ENCODE data around the gene KLF6. TPM values are rescaled to one million over a fixed set of nuclear protein-coding genes. Genes with fewer than 3 reads are reported as not detected.

The KLF6 gene
- total and polyA plus RNA-seq, 2 of the 4 experiments (the other 2 are of a cell fraction): 69.0 to 123 TPM

DNA sequence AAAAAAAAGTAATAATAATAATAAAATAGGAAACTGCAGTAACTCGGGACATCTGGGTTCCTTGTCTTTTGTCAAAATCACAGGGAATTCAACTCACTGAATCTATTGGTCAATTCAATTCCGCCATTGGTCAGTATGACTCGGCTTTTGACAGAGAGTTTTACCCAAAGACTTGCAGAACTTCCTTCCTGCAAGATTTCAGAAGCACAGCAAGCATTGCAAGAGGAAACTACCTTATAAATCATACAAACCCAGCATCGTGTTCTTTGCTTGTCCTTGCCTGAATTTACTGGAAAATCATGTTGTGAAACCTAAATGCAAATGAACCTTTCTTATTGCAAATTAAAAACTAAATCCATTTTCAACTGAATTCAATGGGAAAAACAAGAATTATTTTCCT lies 15.5 kb downstream of the KLF6 start:
- Histone ChIP-seq H2BK20ac (ENCODE audit: low read depth, low read length) (no peak overlapping the region), H3K18ac (ENCODE audit: low read depth, low read length) (no peak overlapping the region), H3K4me1 (ENCODE audit: control insufficient read depth, insufficient read depth, low read length) (peaks cover 3% of the 10 kb centered on the region; the same call in 1 of the 2 replicates), H2BK120ac (ENCODE audit: low read depth, low read length) (no peak overlapping the region), H4K20me1 (ENCODE audit: insufficient read depth, low read length) (no peaks in the 10 kb centered on the region), H4K91ac (ENCODE audit: insufficient read depth, low read depth, low read length) (no peak overlapping the region), H3K4me3 (ENCODE audit: insufficient read depth, low read depth, low read length) (no peak overlapping the region), H3K36me3 (ENCODE audit: control insufficient read depth, insufficient read depth, low read length) (no peaks in the 10 kb centered on the region), H3K27ac (ENCODE audit: insufficient read depth, low read length) (no peak overlapping the region), H3K4ac (ENCODE audit: low read depth, low read length) (no peak overlapping the region), H2AK5ac (ENCODE audit: low read depth, low read length) (no peak overlapping the region), H2AFZ (replicated peaks; ENCODE audit: low read length, poor library complexity) (no peak overlapping the region), H3K27me3 (ENCODE audit: control insufficient read depth, insufficient read depth, low read length) (no peaks in the 10 kb centered on the region), H2AK9ac (replicated peaks; ENCODE audit: low read depth, low read length, poor library complexity) (no peak overlapping the region), H3K56ac (ENCODE audit: extremely low read depth, insufficient read depth, low read length) (no peak overlapping the region), H3K23ac (ENCODE audit: low read depth, low read length) (no peak overlapping the region), H3K4me2 (ENCODE audit: low read depth, low read length) (no peak overlapping the region), H3K9me1 (ENCODE audit: insufficient read depth, low read length) (peaks cover 6% of the 10 kb centered on the region; the same call in 1 of the 2 replicates), H4K5ac (ENCODE audit: low read depth, low read length) (no peak overlapping the region), H4K8ac (ENCODE audit: low read depth in 2 of 2, low read length in 2 of 2) (no peak overlapping the region), H2BK5ac (ENCODE audit: low read depth, low read length, poor library complexity, severe bottlenecking) (no peak overlapping the region), H2BK15ac (ENCODE audit: low read depth, low read length) (no peak overlapping the region), H3K9me3 (ENCODE audit: control insufficient read depth, insufficient read depth, low read length) (no peaks in the 10 kb centered on the region), H3K9ac (ENCODE audit: low read depth, low read length) (no peak overlapping the region), H3K79me1 (ENCODE audit: low read depth in 1 of 2, low read length in 2 of 2) (peaks cover 0 to 4% of the 10 kb centered on the region in 2 experiments; a peak in 1 of 4 replicates), H3K14ac (replicated peaks; ENCODE audit: low read depth, low read length) (no peak overlapping the region)
- ChIA-PET CTCF (no interaction called here), POLR2A (ENCODE audit: unreplicated experiment) (no interaction called here)
- in situ Hi-C loops (cut with MboI; ENCODE audit: low sequenced_read_pairs) (no loop called here), dilution Hi-C loops (cut with HindIII; ENCODE audit: low sequenced_read_pairs, unreplicated experiment) (no loop called here), intact Hi-C loops (cut with micrococcal nuclease) (no loop called here)
- WGBS, 2 experiments (ENCODE audit: extremely low coverage in 2 of 2, insufficient read length in 1 of 2): 100% methylated on average over 1 of the region's 4 CpGs; no CpG with 5 or more reads in 1 of the 2 experiments
- DNase-seq: no peak
- no TSS peak for BruUV-seq (replicated peaks)
- TF ChIP-seq NFE2L2 (IDR thresholded peaks at IDR 0.05; ENCODE audit: low read depth, low read length) (no peak), FOS (IDR thresholded peaks at IDR 0.05; ENCODE audit: low read depth, low read length) (no peak)
- TF ChIP-seq, protein P1, sequence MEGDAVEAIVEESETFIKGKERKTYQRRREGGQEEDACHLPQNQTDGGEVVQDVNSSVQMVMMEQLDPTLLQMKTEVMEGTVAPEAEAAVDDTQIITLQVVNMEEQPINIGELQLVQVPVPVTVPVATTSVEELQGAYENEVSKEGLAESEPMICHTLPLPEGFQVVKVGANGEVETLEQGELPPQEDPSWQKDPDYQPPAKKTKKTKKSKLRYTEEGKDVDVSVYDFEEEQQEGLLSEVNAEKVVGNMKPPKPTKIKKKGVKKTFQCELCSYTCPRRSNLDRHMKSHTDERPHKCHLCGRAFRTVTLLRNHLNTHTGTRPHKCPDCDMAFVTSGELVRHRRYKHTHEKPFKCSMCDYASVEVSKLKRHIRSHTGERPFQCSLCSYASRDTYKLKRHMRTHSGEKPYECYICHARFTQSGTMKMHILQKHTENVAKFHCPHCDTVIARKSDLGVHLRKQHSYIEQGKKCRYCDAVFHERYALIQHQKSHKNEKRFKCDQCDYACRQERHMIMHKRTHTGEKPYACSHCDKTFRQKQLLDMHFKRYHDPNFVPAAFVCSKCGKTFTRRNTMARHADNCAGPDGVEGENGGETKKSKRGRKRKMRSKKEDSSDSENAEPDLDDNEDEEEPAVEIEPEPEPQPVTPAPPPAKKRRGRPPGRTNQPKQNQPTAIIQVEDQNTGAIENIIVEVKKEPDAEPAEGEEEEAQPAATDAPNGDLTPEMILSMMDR (conservative IDR thresholded peaks at IDR 0.05; ENCODE audit: low read depth, low read length): no peak
- no peak for ATAC-seq (ENCODE audit: low read depth)
